ENCODE data around the gene ZNF608. TPM values are rescaled to one million over a fixed set of nuclear protein-coding genes. Genes with fewer than 3 reads are reported as not detected.

The ZNF608 gene
- polyA plus RNA-seq, 2 donors, result 4.1 to 5.9 TPM

DNA sequence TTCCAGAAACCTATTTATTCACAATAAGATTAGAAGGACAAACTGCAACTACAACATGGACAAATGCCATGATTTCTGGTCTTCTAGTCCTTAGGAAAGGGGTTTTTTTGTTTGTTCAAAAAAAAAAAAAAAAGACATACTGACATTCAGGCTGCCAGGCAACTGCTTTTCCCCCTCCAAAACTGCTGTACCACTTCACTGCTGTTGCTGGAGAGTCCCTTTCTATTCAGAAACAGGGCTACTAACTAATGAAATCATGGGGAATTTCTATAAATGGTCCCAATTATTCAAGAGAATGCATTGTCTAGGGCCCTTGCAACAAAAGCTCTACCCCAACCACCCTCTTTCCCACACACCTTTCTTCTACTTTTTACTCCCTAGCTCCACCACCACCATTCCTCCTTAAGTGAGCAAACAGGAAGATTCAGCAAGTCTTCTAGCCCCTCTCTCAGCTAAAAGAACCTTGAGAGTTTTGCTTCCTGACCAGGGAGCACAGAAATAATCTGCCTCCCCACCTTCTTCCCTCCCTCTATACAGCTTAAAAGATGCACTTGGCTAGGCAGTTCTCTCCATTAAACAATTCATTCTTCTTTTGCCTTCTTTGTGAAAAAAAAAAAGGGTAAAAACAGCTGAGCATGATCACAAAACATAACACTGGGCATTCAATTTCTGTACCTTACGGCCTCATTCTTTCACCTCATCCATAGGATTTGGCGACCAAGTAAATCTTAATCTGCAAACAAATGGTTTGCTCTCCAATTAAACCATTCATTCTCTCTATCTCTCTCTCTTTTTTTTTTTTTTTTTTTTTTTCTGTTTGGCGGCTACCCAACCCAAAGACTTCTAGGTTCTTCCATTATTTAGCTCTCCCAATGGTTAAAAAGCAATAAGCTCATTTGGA, 13.8 kb downstream of the ZNF608 start:
- H3K36me3 ChIP-seq (ENCODE audit: control insufficient read depth in 2 of 2, insufficient read depth in 2 of 2, low read length in 1 of 2), result no peaks in the 10 kb centered on the region
- no peaks in the 10 kb centered on the region for H3K4me1 ChIP-seq (ENCODE audit: control insufficient read depth in 2 of 2, insufficient read depth in 2 of 2, low read length in 1 of 2)
- H3K9me3 ChIP-seq (ENCODE audit: control insufficient read depth in 2 of 2, insufficient read depth in 1 of 2, low read depth in 1 of 2, low read length in 1 of 2), result no peaks in the 10 kb centered on the region
- WGBS, 2 donors, result 93 to 95% methylated on average over 3 of the region's 3 CpGs
- no peak overlapping the region for H3K4me3 ChIP-seq (ENCODE audit: low read depth in 1 of 2, low read length in 2 of 2)
- no peak overlapping the region for H3K27ac ChIP-seq (ENCODE audit: low read depth in 2 of 2, low read length in 1 of 2)
- no peaks in the 10 kb centered on the region for H3K27me3 ChIP-seq (ENCODE audit: control insufficient read depth in 1 of 2, insufficient read depth in 2 of 2, low read length in 2 of 2)

DNA sequence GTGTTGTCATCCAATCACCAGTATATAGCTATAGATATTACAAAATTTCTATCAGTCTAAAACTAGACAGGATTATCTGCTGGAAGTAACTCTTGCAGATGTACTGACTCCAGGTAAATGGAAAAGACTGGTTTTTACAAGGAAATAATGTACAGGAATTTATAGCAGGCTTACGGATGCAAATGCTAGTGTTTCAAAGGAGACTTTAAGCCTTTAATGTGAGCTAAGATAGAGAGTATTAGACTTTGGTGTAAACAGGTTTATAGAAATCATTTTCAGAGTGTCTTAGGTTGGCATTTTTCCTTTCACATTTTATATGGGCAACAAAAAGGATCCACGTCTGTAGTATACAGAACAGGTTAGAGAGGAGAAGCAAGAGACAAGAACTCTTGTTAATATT, 16.1 kb downstream of the ZNF608 start:
- no peak overlapping the region for H3K4me3 ChIP-seq (ENCODE audit: low read depth in 1 of 2, low read length in 2 of 2)
- H3K9me3 ChIP-seq (ENCODE audit: control insufficient read depth in 2 of 2, insufficient read depth in 1 of 2, low read depth in 1 of 2, low read length in 1 of 2), result no peaks in the 10 kb centered on the region
- no peaks in the 10 kb centered on the region for H3K27me3 ChIP-seq (ENCODE audit: control insufficient read depth in 1 of 2, insufficient read depth in 2 of 2, low read length in 2 of 2)
- 68 to 70% methylated on average over 2 of the region's 2 CpGs for WGBS, 2 donors
- H3K36me3 ChIP-seq (ENCODE audit: control insufficient read depth in 2 of 2, insufficient read depth in 2 of 2, low read length in 1 of 2), result no peaks in the 10 kb centered on the region
- H3K27ac ChIP-seq (ENCODE audit: low read depth in 2 of 2, low read length in 1 of 2), result no peak overlapping the region
- no peaks in the 10 kb centered on the region for H3K4me1 ChIP-seq (ENCODE audit: control insufficient read depth in 2 of 2, insufficient read depth in 2 of 2, low read length in 1 of 2)

DNA sequence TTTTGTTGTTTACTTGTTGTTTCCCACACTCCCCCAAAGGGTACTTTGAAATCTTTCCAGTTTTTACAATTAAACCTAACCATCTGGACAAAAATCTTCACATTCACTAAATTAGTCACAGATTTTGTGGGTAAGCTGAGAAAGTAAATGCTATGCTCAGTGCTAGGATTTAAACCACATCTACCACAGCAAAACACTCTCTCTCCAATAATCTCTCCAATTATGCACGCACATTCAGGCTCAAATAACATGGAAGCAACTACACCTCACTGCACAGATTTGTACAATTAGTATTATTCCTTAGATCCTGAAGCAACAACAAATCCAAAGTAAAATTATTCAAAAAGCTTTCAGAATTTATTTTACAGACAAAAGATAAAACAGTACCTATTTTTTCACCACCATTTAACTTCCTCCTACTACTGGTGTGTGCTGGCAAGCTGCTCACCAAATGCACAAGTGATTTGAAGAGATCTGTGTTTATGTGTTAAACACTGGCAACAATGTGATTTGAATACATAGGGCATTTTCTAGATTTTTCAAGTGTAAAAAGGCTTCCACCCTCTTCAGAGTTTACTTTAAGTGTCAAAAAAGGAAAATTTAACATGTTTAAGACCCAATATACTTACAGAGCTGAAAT, 16.6 kb downstream of the ZNF608 start:
- WGBS, 2 donors, result 81 to 90% methylated on average over 1 of the region's 1 CpG
- no peak overlapping the region for H3K4me3 ChIP-seq (ENCODE audit: low read depth in 1 of 2, low read length in 2 of 2)
- H3K27ac ChIP-seq (ENCODE audit: low read depth in 2 of 2, low read length in 1 of 2), result no peak overlapping the region
- no peaks in the 10 kb centered on the region for H3K9me3 ChIP-seq (ENCODE audit: control insufficient read depth in 2 of 2, insufficient read depth in 1 of 2, low read depth in 1 of 2, low read length in 1 of 2)
- no peaks in the 10 kb centered on the region for H3K27me3 ChIP-seq (ENCODE audit: control insufficient read depth in 1 of 2, insufficient read depth in 2 of 2, low read length in 2 of 2)
- H3K36me3 ChIP-seq (ENCODE audit: control insufficient read depth in 2 of 2, insufficient read depth in 2 of 2, low read length in 1 of 2), result no peaks in the 10 kb centered on the region
- H3K4me1 ChIP-seq (ENCODE audit: control insufficient read depth in 2 of 2, insufficient read depth in 2 of 2, low read length in 1 of 2), result no peaks in the 10 kb centered on the region

DNA sequence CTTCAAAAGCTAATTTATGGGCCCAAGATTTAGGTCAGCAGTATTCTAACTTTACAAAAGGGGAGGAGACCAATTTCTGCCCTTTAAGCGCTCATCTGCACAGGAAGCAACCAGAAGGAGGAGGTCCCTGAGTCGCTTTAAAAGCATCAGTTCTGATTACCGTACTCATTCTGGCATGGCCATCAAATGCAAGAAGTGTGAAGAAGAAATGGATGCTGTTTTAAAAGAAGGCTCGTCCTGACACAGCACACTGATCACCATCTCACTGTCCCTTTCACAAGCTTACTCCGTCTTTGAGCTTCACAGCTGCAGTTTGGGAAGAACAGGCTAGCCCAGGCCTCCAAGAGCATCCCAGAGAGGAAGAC, 17.5 kb downstream of the ZNF608 start:
- no peak overlapping the region for H3K27ac ChIP-seq (ENCODE audit: low read depth in 2 of 2, low read length in 1 of 2)
- no peaks in the 10 kb centered on the region for H3K4me1 ChIP-seq (ENCODE audit: control insufficient read depth in 2 of 2, insufficient read depth in 2 of 2, low read length in 1 of 2)
- H3K4me3 ChIP-seq (ENCODE audit: low read depth in 1 of 2, low read length in 2 of 2), result no peak overlapping the region
- no peaks in the 10 kb centered on the region for H3K36me3 ChIP-seq (ENCODE audit: control insufficient read depth in 2 of 2, insufficient read depth in 2 of 2, low read length in 1 of 2)
- WGBS, 2 donors, result 93 to 95% methylated on average over 5 of the region's 5 CpGs
- H3K9me3 ChIP-seq (ENCODE audit: control insufficient read depth in 2 of 2, insufficient read depth in 1 of 2, low read depth in 1 of 2, low read length in 1 of 2), result no peaks in the 10 kb centered on the region
- no peaks in the 10 kb centered on the region for H3K27me3 ChIP-seq (ENCODE audit: control insufficient read depth in 1 of 2, insufficient read depth in 2 of 2, low read length in 2 of 2)

DNA sequence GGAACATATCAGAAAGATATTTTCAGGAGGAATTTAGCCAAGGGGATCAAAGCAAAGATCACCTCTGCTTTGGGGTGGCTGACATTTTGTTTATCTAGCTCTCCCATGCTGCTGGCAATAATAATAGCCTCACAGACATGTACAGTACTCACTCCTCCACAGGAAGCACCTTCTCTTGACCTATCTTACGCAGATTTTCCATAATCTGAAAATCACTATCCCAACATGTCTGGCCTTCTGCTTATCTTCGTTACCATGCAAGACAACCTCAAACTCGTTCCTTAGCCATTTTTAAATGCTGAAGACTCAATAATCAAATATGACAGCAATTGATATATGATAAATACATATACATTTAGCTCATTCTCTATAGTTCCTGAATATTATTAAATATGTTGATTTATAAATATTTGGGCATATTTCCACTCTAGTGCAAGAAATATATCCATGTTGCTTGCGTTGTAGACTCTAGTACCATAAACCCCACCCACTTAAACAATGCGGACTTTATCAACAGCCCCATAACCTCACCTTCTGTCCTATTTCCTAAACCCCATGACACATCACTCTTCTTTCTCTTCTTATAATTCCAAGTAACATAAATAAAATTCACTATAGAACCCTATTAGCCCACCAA, 18.0 kb downstream of the ZNF608 start:
- Histone ChIP-seq H3K27ac (ENCODE audit: low read depth in 2 of 2, low read length in 1 of 2) (no peak overlapping the region), H3K4me3 (ENCODE audit: low read depth in 1 of 2, low read length in 2 of 2) (no peak overlapping the region), H3K4me1 (ENCODE audit: control insufficient read depth in 2 of 2, insufficient read depth in 2 of 2, low read length in 1 of 2) (no peaks in the 10 kb centered on the region), H3K27me3 (ENCODE audit: control insufficient read depth in 1 of 2, insufficient read depth in 2 of 2, low read length in 2 of 2) (no peaks in the 10 kb centered on the region), H3K9me3 (ENCODE audit: control insufficient read depth in 2 of 2, insufficient read depth in 1 of 2, low read depth in 1 of 2, low read length in 1 of 2) (no peaks in the 10 kb centered on the region), H3K36me3 (ENCODE audit: control insufficient read depth in 2 of 2, insufficient read depth in 2 of 2, low read length in 1 of 2) (no peaks in the 10 kb centered on the region)
- WGBS, 2 donors, result 92% methylated on average over 5 of the region's 5 CpGs

DNA sequence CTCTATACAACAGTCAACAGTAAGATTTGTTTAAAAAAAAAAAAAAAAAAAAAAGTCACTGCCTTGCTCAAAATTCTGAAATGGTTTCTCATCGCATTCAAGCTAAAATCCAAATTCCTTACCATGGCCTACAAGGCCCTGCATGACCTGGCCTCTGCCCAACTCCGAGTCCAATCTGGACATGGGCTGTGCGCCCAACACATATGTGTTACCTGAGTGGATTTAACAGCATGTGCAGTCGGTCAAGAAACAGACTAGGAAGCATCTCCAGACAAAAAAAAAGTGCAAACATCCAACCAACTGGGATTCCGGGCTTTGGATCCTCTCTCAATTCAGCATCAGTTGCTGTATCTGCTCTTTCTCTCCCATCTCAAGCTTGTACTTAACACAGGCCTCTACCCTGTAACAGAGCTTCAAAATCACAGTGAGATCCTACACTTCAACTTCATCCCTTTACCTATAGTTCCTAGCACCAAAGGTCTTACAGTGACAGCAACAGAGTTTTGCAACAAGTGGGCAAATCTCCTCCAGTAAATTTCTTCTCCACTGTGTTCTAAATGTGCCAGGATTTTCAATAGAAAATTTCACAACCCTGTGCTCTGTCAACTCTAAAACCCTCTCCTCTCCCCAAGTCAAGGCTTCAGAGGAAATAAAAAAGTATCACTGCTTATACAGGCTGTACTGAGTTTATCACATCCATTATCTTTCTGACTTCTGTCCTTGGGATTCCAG, 19.6 kb downstream of the ZNF608 start:
- 92 to 93% methylated on average over 5 of the region's 5 CpGs for WGBS, 2 donors
- H3K27me3 ChIP-seq (ENCODE audit: control insufficient read depth in 1 of 2, insufficient read depth in 2 of 2, low read length in 2 of 2), result no peaks in the 10 kb centered on the region
- H3K4me1 ChIP-seq (ENCODE audit: control insufficient read depth in 2 of 2, insufficient read depth in 2 of 2, low read length in 1 of 2), result no peaks in the 10 kb centered on the region
- H3K36me3 ChIP-seq (ENCODE audit: control insufficient read depth in 2 of 2, insufficient read depth in 2 of 2, low read length in 1 of 2), result no peaks in the 10 kb centered on the region
- no peaks in the 10 kb centered on the region for H3K9me3 ChIP-seq (ENCODE audit: control insufficient read depth in 2 of 2, insufficient read depth in 1 of 2, low read depth in 1 of 2, low read length in 1 of 2)
- no peak overlapping the region for H3K27ac ChIP-seq (ENCODE audit: low read depth in 2 of 2, low read length in 1 of 2)
- no peak overlapping the region for H3K4me3 ChIP-seq (ENCODE audit: low read depth in 1 of 2, low read length in 2 of 2)

DNA sequence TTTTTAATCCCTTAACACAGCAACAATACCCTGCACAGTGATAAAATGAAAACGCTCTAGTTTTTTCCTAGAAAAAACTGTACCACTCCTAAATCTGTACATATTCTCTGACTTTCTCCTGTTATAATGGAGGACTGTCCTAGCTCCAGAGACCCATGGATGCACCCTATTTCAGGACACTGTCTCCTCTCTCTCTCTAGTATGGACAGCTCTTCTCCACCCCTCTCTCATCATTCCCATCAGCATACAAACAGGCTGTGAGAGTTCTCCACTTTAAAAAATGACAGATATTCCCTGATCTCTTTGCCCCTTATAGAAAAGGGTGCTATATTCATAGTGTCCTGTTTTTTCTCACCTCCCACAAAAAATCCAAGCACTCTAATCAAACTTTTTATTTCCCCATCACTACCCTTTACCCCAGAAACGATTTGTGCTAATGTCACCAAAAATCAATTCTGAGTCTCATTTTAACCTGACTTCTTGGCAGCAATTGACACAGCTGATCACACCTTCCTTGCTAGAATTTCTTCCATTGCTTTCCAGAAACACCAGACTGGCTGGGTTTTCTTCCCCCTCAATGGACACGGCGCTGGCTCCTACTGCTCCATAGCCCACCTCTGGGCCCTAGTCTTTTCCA, 20.7 kb downstream of the ZNF608 start:
- Histone ChIP-seq H3K27ac (ENCODE audit: low read depth in 2 of 2, low read length in 1 of 2) (no peak overlapping the region), H3K36me3 (ENCODE audit: control insufficient read depth in 2 of 2, insufficient read depth in 2 of 2, low read length in 1 of 2) (no peaks in the 10 kb centered on the region), H3K4me3 (ENCODE audit: low read depth in 1 of 2, low read length in 2 of 2) (no peak overlapping the region), H3K27me3 (ENCODE audit: control insufficient read depth in 1 of 2, insufficient read depth in 2 of 2, low read length in 2 of 2) (no peaks in the 10 kb centered on the region), H3K4me1 (ENCODE audit: control insufficient read depth in 2 of 2, insufficient read depth in 2 of 2, low read length in 1 of 2) (no peaks in the 10 kb centered on the region), H3K9me3 (ENCODE audit: control insufficient read depth in 2 of 2, insufficient read depth in 1 of 2, low read depth in 1 of 2, low read length in 1 of 2) (no peaks in the 10 kb centered on the region)
- WGBS, 2 donors, result 74 to 75% methylated on average over 4 of the region's 4 CpGs

DNA sequence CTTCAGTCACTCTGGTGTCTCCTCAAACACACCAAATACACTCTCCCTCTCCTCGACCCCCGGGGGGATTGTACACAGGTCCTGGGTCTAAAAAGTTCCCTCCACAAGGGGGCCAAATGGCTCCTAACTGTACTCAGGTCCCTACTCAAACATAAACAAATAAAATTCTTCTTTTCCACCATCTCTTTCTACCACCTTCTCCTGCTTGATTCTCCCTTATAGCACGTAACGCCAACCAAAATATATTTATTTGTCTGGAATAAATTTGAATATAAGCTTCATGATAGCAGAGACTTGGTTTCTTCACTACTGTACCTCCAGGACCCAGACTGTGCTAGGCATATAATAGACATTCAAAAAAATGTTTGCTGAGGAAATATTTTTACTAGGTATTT, 21.4 kb downstream of the ZNF608 start:
- H3K4me1 ChIP-seq (ENCODE audit: control insufficient read depth in 2 of 2, insufficient read depth in 2 of 2, low read length in 1 of 2), result no peaks in the 10 kb centered on the region
- H3K36me3 ChIP-seq (ENCODE audit: control insufficient read depth in 2 of 2, insufficient read depth in 2 of 2, low read length in 1 of 2), result no peaks in the 10 kb centered on the region
- H3K4me3 ChIP-seq (ENCODE audit: low read depth in 1 of 2, low read length in 2 of 2), result no peak overlapping the region
- H3K27me3 ChIP-seq (ENCODE audit: control insufficient read depth in 1 of 2, insufficient read depth in 2 of 2, low read length in 2 of 2), result no peaks in the 10 kb centered on the region
- no peaks in the 10 kb centered on the region for H3K9me3 ChIP-seq (ENCODE audit: control insufficient read depth in 2 of 2, insufficient read depth in 1 of 2, low read depth in 1 of 2, low read length in 1 of 2)
- WGBS, 2 donors, result 71 to 74% methylated on average over 4 of the region's 4 CpGs
- no peak overlapping the region for H3K27ac ChIP-seq (ENCODE audit: low read depth in 2 of 2, low read length in 1 of 2)

DNA sequence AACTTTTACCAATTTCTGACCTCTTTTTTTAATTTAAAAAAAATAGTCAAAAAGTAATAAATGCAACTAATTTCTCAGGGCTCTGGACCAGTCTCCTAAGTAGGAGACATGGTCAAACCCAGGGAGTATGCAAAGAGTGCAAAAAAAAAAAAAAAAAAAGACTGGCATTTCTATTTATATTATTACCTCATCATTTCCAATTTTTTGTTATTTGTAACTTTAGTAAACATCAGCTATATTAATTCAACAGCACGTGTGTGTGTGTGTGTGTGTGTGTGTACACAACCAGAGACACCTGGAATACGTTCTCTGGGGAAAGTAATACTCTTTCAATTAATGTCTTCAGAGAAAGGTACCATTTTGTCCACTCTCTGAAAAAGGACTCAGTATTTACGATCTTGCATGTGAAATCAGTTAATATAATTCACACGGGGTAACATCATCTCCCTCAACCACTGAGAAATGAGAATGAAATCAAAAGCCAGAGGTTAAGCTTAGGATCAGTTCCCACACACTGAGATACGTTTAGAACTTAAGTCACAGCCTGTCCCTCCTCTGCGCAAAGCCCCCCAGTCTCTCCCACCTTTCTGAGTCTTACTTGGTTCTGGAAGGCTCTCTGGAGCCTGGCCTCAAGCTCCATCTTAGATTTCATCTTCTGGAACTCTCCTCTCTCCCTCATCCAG, 21.9 kb downstream of the ZNF608 start:
- Histone ChIP-seq H3K9me3 (ENCODE audit: control insufficient read depth in 2 of 2, insufficient read depth in 1 of 2, low read depth in 1 of 2, low read length in 1 of 2) (no peaks in the 10 kb centered on the region), H3K27me3 (ENCODE audit: control insufficient read depth in 1 of 2, insufficient read depth in 2 of 2, low read length in 2 of 2) (no peaks in the 10 kb centered on the region), H3K36me3 (ENCODE audit: control insufficient read depth in 2 of 2, insufficient read depth in 2 of 2, low read length in 1 of 2) (no peaks in the 10 kb centered on the region), H3K27ac (ENCODE audit: low read depth in 2 of 2, low read length in 1 of 2) (no peak overlapping the region), H3K4me1 (ENCODE audit: control insufficient read depth in 2 of 2, insufficient read depth in 2 of 2, low read length in 1 of 2) (no peaks in the 10 kb centered on the region), H3K4me3 (ENCODE audit: low read depth in 1 of 2, low read length in 2 of 2) (no peak overlapping the region)
- 81 to 85% methylated on average over 6 of the region's 6 CpGs for WGBS, 2 donors

Measured in esophagus (tissue), 2 donors.